Neural cell (in vitro differentiated cells): ENCODE measurements around the gene GPS1.

Experiments
- CTCF ChIP-seq: fragments of 450-650 bp; IDR thresholded peaks from 2 replicates; pipeline ENCODE4 v1.5.1; 2014; ENCODE audit warnings: antibody characterized with exemption, mild to moderate bottlenecking, moderate library complexity; ENCODE audit not compliant: poor library complexity, severe bottlenecking
- EP300 ChIP-seq: fragments of 450-650 bp; conservative IDR thresholded peaks from 2 replicates; pipeline ENCODE4 v1.6.1; 2014; ENCODE audit warnings: antibody characterized with exemption, mild to moderate bottlenecking, moderate library complexity; ENCODE audit not compliant: poor library complexity, severe bottlenecking
- EZH2 ChIP-seq: fragments of 200-600, 300-800 bp; shearing (Covaris generic), sonication (generic); IDR thresholded peaks from 2 replicates; pipeline ENCODE4 v1.6.1; 2014; ENCODE audit warnings: antibody characterized with exemption, low read length, borderline replicate concordance, mild to moderate bottlenecking; ENCODE audit not compliant: insufficient read depth, poor library complexity, severe bottlenecking
- MXI1 ChIP-seq: fragments of 450-650 bp; conservative IDR thresholded peaks from 2 replicates; pipeline ENCODE4 v1.6.1; 2014; ENCODE audit warnings: antibody characterized with exemption, mild to moderate bottlenecking; ENCODE audit not compliant: poor library complexity, severe bottlenecking
- POLR2AphosphoS5 ChIP-seq: IDR thresholded peaks from 2 replicates; pipeline ENCODE4 v1.6.1; 2012
- SMC3 ChIP-seq: fragments of 450-650 bp; conservative IDR thresholded peaks from 2 replicates; pipeline ENCODE4 v1.6.1; 2014; ENCODE audit warnings: antibody characterized with exemption, mild to moderate bottlenecking, moderate library complexity; ENCODE audit not compliant: poor library complexity
- TAF1 ChIP-seq: IDR thresholded peaks from 2 replicates; pipeline ENCODE4 v1.6.1; 2012; ENCODE audit warnings: low read depth

GRCh38 chr17:82080789-82081464 lies 29.2 kb downstream of the GPS1 start:
- TF ChIP-seq CTCF: no peak
- TF ChIP-seq TAF1: no peak
- no peak for TF ChIP-seq MXI1
- no peak for TF ChIP-seq EP300
- TF ChIP-seq EZH2: no peak
- no peak for TF ChIP-seq POLR2AphosphoS5
- TF ChIP-seq SMC3: no peak
